A549 (cell line): Measurements from ENCODE around the gene SPTBN5.

ENCODE experiments used
- CHD4 ChIP-seq: fragments of 200-600 bp; sonication (generic); IDR thresholded peaks from 2 replicates; pipeline ENCODE4 v1.6.1; 2016; ENCODE audit warnings: antibody characterized with exemption, mild to moderate bottlenecking, borderline replicate concordance
- EP300 ChIP-seq, 2 experiments: fragments of >200 bp; sonication (Bioruptor Twin); formaldehyde crosslinking; IDR thresholded peaks; 2 replicates in 1 of 2; 3 replicates in 1 of 2; pipeline ENCODE4 v1.6.1; 2016 to 2017
- ESRRA ChIP-seq: fragments of 150-350 bp; IDR thresholded peaks from 2 replicates; pipeline ENCODE4 v1.6.1; 2014; ENCODE audit warnings: mild to moderate bottlenecking, low read length, borderline replicate concordance
- MYC ChIP-seq: IDR thresholded peaks from 2 replicates; pipeline ENCODE4 v1.6.1; 2012; ENCODE audit warnings: mild to moderate bottlenecking, inconsistent platforms, low read length, improper control_type of control experiment, borderline replicate concordance
- POLR2A ChIP-seq: IDR thresholded peaks from 2 replicates; pipeline ENCODE4 v1.6.1; 2012; ENCODE audit warnings: mild to moderate bottlenecking, low read length
- POLR2AphosphoS2 ChIP-seq: conservative IDR thresholded peaks from 2 replicates; pipeline ENCODE4 v1.6.1; 2012; ENCODE audit warnings: low read length, improper control_type of control experiment, inconsistent platforms
- RAD21 ChIP-seq, 2 experiments: fragments of >200 bp in 1 of 2; sonication (Bioruptor Twin) in 1 of 2; formaldehyde crosslinking in 1 of 2; IDR thresholded peaks in 1 of 2; conservative IDR thresholded peaks in 1 of 2; 2 replicates in 1 of 2; 3 replicates in 1 of 2; pipeline ENCODE4 v1.6.1; 2012 to 2018; ENCODE audit warnings: inconsistent platforms in 1 of 2
- RARB ChIP-seq: fragments of 250-450 bp; sonication (Bioruptor Pico); IDR thresholded peaks from 2 replicates; pipeline ENCODE4 v1.8.0; 2021; ENCODE audit warnings: mild to moderate bottlenecking, moderate library complexity
- RFX5 ChIP-seq: fragments of 450-650 bp; IDR thresholded peaks from 2 replicates; pipeline ENCODE4 v1.7.1; 2014; ENCODE audit warnings: antibody characterized with exemption, mild to moderate bottlenecking, moderate library complexity
- RNF2 ChIP-seq: fragments of 200-600 bp; sonication (generic); IDR thresholded peaks from 2 replicates; pipeline ENCODE4 v1.6.1; 2016; ENCODE audit warnings: low read depth, mild to moderate bottlenecking, antibody characterized with exemption, moderate library complexity, borderline replicate concordance
- TF ChIP-seq, protein P1 (sequence below): fragments of >200 bp; sonication (Bioruptor Twin); formaldehyde crosslinking; IDR thresholded peaks from 3 replicates; pipeline ENCODE4 v1.5.1; 2016
- TF ChIP-seq, protein P2 (sequence below): fragments of >200 bp; sonication (Bioruptor Twin); formaldehyde crosslinking; IDR thresholded peaks from 3 replicates; pipeline ENCODE4 v1.6.1; 2016
- TF ChIP-seq, protein P3 (sequence below): IDR thresholded peaks from 2 replicates; pipeline ENCODE4 v1.6.1; 2012
- TF ChIP-seq, protein P4 (sequence below): IDR thresholded peaks from 2 replicates; pipeline ENCODE4 v1.6.1; 2012; ENCODE audit warnings: low read depth, borderline replicate concordance

DNA sequence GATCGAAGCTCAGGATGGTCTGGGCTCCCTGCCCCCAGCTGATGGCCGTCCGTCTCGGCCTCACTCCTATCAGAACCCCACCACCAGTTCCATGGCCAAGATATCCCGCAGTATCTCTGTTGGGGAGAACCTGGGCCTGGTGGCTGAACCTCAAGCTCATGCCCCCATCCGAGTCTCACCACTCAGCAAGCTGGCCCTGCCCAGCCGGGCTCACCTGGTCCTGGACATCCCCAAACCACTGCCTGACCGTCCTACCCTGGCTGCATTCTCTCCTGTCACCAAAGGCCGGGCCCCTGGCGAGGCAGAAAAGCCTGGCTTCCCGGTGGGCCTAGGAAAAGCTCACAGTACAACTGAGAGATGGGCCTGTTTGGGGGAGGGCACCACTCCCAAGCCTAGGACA lies 70.4 kb downstream of the SPTBN5 start:
- TF ChIP-seq RFX5 (no peak), EP300 (IDR thresholded peaks at IDR 0.05) (no peak), ESRRA (no peak), CHD4 (no peak), RAD21 (conservative IDR thresholded peaks at IDR 0.05 in 1 of 2, IDR thresholded peaks at IDR 0.05 in 1 of 2) (no peak), POLR2AphosphoS2 (no peak), POLR2A (no peak), MYC (no peak), RARB (CRISPR knock-in tag) (no peak), RNF2 (no peak)
- TF ChIP-seq, protein P1, sequence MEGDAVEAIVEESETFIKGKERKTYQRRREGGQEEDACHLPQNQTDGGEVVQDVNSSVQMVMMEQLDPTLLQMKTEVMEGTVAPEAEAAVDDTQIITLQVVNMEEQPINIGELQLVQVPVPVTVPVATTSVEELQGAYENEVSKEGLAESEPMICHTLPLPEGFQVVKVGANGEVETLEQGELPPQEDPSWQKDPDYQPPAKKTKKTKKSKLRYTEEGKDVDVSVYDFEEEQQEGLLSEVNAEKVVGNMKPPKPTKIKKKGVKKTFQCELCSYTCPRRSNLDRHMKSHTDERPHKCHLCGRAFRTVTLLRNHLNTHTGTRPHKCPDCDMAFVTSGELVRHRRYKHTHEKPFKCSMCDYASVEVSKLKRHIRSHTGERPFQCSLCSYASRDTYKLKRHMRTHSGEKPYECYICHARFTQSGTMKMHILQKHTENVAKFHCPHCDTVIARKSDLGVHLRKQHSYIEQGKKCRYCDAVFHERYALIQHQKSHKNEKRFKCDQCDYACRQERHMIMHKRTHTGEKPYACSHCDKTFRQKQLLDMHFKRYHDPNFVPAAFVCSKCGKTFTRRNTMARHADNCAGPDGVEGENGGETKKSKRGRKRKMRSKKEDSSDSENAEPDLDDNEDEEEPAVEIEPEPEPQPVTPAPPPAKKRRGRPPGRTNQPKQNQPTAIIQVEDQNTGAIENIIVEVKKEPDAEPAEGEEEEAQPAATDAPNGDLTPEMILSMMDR, result no peak
- TF ChIP-seq, protein P2, sequence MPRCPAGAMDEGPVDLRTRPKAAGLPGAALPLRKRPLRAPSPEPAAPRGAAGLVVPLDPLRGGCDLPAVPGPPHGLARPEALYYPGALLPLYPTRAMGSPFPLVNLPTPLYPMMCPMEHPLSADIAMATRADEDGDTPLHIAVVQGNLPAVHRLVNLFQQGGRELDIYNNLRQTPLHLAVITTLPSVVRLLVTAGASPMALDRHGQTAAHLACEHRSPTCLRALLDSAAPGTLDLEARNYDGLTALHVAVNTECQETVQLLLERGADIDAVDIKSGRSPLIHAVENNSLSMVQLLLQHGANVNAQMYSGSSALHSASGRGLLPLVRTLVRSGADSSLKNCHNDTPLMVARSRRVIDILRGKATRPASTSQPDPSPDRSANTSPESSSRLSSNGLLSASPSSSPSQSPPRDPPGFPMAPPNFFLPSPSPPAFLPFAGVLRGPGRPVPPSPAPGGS, result no peak
- TF ChIP-seq, protein P3, sequence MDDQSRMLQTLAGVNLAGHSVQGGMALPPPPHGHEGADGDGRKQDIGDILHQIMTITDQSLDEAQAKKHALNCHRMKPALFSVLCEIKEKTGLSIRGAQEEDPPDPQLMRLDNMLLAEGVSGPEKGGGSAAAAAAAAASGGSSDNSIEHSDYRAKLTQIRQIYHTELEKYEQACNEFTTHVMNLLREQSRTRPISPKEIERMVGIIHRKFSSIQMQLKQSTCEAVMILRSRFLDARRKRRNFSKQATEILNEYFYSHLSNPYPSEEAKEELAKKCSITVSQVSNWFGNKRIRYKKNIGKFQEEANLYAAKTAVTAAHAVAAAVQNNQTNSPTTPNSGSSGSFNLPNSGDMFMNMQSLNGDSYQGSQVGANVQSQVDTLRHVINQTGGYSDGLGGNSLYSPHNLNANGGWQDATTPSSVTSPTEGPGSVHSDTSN, result no peak
- TF ChIP-seq, protein P4, sequence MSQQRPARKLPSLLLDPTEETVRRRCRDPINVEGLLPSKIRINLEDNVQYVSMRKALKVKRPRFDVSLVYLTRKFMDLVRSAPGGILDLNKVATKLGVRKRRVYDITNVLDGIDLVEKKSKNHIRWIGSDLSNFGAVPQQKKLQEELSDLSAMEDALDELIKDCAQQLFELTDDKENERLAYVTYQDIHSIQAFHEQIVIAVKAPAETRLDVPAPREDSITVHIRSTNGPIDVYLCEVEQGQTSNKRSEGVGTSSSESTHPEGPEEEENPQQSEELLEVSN, result no peak
